Endothelial cell of umbilical vein (primary cell): ENCODE measurements around the gene SPATA32.
A peak's percentile ranks its signal among the peaks of the same experiment; 100 is the strongest.

Experiments used
- CTCF ChIP-seq, 2 donors: IDR thresholded peaks; 1 replicate in 1 of 2; 2 replicates in 1 of 2; pipeline ENCODE4 v1.5.1; 2011; ENCODE audit warnings: low read length in 2 of 2, mild to moderate bottlenecking in 2 of 2, moderate library complexity in 2 of 2, control low read depth in 1 of 2, inconsistent platforms in 1 of 2, low read depth in 1 of 2; ENCODE audit not compliant: insufficient read depth in 1 of 2; ENCODE audit errors: extremely low read depth in 1 of 2
- EZH2 ChIP-seq: IDR thresholded peaks from 2 replicates; pipeline ENCODE4 v1.6.1; 2012; ENCODE audit warnings: borderline replicate concordance, low read depth, mild to moderate bottlenecking, moderate library complexity, low read length, inconsistent platforms; ENCODE audit not compliant: severe bottlenecking
- JUN ChIP-seq: IDR thresholded peaks from 2 replicates; pipeline ENCODE4 v1.6.1; 2011; ENCODE audit warnings: borderline replicate concordance, low read depth; ENCODE audit not compliant: insufficient read length, insufficient read depth
- POLR2A ChIP-seq: IDR thresholded peaks from 2 replicates; pipeline ENCODE4 v1.6.1; 2012; ENCODE audit warnings: low read depth, mild to moderate bottlenecking, control low read depth, low read length
- TF ChIP-seq, protein P1 (sequence below): IDR thresholded peaks from 2 replicates; pipeline ENCODE4 v1.6.1; 2011; ENCODE audit not compliant: insufficient read depth, insufficient read length

DNA sequence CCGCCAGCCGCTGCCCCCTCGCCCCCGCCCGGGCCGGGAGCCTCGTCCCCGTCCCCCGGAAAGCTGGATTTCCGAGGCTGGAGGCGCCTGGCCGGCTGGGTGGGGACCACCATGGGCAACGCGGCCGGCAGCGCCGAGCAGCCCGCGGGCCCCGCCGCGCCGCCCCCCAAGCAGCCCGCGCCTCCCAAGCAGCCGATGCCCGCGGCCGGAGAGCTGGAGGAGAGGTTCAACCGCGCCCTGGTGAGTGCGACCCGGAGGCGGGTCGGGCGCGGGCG lies 39.9 kb downstream of the SPATA32 start:
- TF ChIP-seq, protein P1, sequence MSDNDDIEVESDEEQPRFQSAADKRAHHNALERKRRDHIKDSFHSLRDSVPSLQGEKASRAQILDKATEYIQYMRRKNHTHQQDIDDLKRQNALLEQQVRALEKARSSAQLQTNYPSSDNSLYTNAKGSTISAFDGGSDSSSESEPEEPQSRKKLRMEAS: no peak
- peak; percentile 36 for TF ChIP-seq EZH2
- TF ChIP-seq JUN: no peak
- TF ChIP-seq CTCF (IDR thresholded peaks at IDR 0.05; ENCODE audit: extremely low read depth in 1 of 2, insufficient read depth in 1 of 2, low read depth in 1 of 2, low read length in 2 of 2): no peak
- TF ChIP-seq POLR2A: no peak
